BLaER1 treated with 17β-estradiol and CSF1 and Interleukin-3, amounts not matched to agents 10 nM and 100 nM (cell line): ENCODE measurements around the gene ALDH1A1.

Experiments used
- H3K27ac ChIP-seq, 11 experiments: shearing (Covaris generic); formaldehyde crosslinking; 2 replicates each; pipeline ENCODE4 v1.8.1; 2022
- H3K27me3 ChIP-seq, 11 experiments: shearing (Covaris generic); formaldehyde crosslinking; 2 replicates each; pipeline ENCODE4 v1.8.1; 2022
- H3K36me3 ChIP-seq, 11 experiments: shearing (Covaris generic); formaldehyde crosslinking; 2 replicates each; pipeline ENCODE4 v1.8.1; 2022
- H3K4me1 ChIP-seq, 10 experiments: shearing (Covaris generic); formaldehyde crosslinking; 2 replicates each; pipeline ENCODE4 v1.8.1; 2022
- H3K4me2 ChIP-seq, 11 experiments: shearing (Covaris generic); formaldehyde crosslinking; 2 replicates each; pipeline ENCODE4 v1.8.1; 2022
- H3K4me3 ChIP-seq, 10 experiments: shearing (Covaris generic); formaldehyde crosslinking; 2 replicates each; pipeline ENCODE4 v1.8.1; 2022
- H3K9ac ChIP-seq, 11 experiments: shearing (Covaris generic); formaldehyde crosslinking; 2 replicates each; pipeline ENCODE4 v1.8.1; 2022
- H3K9me3 ChIP-seq, 11 experiments: shearing (Covaris generic); formaldehyde crosslinking; replicated peaks in 1 of 11; 2 replicates each; pipeline ENCODE4 v1.8.1; 2022
- H4K20me1 ChIP-seq, 11 experiments: shearing (Covaris generic); formaldehyde crosslinking; 2 replicates each; pipeline ENCODE4 v1.8.1; 2022
- Cebpa-rat ChIP-seq, 11 experiments: shearing (Covaris generic); IDR thresholded peaks; 2 replicates each; pipeline ENCODE4 v1.8.1; 2022

ALDH1A1 gene

DNA sequence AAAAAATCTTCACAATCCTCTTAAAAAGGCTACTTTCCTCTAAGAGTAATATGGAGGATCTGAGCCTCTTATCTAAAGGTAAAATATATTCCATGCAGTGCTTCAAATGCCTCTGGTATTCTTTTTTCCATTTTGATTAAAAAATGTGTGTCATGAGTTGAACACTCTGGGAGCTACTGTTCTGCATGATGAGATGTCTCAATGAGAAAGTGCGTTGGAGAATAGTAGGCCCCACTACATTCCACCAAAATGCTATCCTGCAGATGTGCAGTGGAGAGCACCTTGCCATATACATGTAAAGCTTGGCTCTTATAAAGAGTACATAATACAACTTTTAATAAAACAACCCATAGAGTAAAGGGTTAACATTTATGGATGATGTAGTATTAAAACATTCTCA is 26.3 kb downstream of the ALDH1A1 start:
- Histone ChIP-seq H3K9ac (no peak overlapping the region), H3K4me2 (no peak overlapping the region), H3K36me3 (no peaks in the 10 kb centered on the region), H3K27me3 (no peaks in the 10 kb centered on the region), H4K20me1 (no peaks in the 10 kb centered on the region), H3K4me1 (no peaks in the 10 kb centered on the region), H3K9me3 (no peaks in the 10 kb centered on the region), H3K27ac (no peak overlapping the region), H3K4me3 (no peak overlapping the region)
- TF ChIP-seq Cebpa-rat (IDR thresholded peaks at IDR 0.05): no peak

DNA sequence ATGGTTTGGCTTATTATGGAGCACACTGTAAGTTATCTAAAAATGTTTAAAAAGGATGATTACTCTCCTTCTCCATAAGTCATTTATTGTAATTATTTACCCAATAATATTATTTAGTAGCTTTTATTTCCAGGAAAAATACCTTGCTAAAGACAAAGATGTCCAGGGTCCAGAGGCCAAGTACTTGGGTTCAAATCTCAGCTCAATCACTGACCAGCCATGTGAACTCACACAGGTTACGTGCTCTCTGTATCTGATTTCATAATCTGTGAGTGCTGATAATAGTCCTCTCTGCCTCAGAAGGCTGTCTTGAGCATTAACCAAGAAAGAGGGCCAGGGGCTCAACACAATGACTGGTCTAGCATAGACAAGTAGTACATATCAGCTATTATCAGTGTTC is 27.0 kb downstream of the ALDH1A1 start:
- Histone ChIP-seq H3K36me3 (no peaks in the 10 kb centered on the region), H3K4me2 (no peak overlapping the region), H3K27me3 (no peaks in the 10 kb centered on the region), H3K9me3 (no peaks in the 10 kb centered on the region), H3K4me3 (no peak overlapping the region), H3K9ac (no peak overlapping the region), H3K4me1 (no peaks in the 10 kb centered on the region), H3K27ac (no peak overlapping the region), H4K20me1 (no peaks in the 10 kb centered on the region)
- TF ChIP-seq Cebpa-rat (IDR thresholded peaks at IDR 0.05): no peak

DNA sequence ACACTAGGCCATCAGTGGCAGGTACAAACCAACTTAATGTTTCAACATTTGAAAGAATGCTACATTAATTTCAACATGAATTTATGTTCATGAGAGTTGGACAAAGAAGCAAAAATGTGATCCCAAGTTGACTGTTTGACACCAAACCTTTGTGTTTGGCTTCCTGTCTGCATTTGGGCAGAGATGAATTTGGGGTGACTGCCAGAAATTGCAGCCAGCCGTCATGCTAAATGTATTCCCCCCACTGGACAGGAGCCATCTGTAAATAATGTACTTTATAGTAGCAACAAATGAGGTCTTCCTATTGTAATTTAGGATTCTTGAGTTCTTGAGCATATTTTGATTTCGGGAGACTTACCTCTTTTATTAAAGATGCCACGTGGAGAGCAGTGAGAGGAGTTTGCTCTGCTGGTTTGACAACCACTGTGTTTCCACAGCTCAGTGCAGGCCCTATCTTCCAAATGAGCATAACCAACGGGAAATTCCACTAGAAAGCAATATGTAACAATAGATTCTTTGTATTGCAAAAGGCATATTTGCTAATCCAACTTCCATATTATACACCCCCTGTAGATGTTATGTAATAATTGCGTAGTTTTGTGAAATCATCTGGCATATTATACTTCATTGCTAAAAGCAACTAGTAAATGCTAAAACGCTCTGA is 27.6 kb downstream of the ALDH1A1 start:
- H3K9me3 ChIP-seq: no peaks in the 10 kb centered on the region
- no peak overlapping the region for H3K4me2 ChIP-seq
- H3K4me1 ChIP-seq: no peaks in the 10 kb centered on the region
- no peak overlapping the region for H3K9ac ChIP-seq
- no peaks in the 10 kb centered on the region for H3K36me3 ChIP-seq
- H4K20me1 ChIP-seq: no peaks in the 10 kb centered on the region
- TF ChIP-seq Cebpa-rat (IDR thresholded peaks at IDR 0.05): no peak
- no peaks in the 10 kb centered on the region for H3K27me3 ChIP-seq
- no peak overlapping the region for H3K4me3 ChIP-seq
- H3K27ac ChIP-seq: no peak overlapping the region

DNA sequence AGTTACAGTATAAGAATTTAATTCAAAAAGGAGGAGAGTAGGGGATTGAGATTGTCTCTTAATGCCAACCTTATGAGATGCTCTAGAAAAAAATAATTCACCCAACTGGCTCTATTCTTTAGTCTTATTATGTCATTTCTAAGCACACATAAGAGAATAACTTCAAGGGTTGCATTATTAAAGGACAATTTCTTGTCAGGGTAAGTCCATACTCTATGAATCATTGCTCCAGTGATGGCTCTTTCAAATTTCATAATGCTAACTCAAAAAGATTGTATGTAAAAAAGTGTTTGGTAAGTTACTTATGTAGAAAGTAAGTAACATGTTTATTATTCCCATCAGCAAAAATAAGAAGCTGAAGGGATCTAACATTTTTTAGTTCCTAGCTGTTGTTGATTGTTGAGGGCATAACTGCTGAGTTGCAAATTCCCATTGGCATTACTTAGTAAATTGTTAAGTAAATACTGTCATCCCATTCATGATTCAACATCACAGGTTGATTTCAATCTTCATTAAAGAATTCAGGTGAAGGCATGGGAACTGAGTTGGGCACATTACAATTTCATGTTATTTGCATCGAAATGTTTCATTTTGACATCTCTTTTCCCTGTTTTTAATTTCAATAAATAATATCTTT is 28.6 kb downstream of the ALDH1A1 start:
- Histone ChIP-seq H3K27me3 (no peaks in the 10 kb centered on the region), H3K4me1 (no peaks in the 10 kb centered on the region), H3K4me2 (no peak overlapping the region), H3K27ac (no peak overlapping the region), H3K9ac (no peak overlapping the region), H3K4me3 (no peak overlapping the region), H3K36me3 (no peaks in the 10 kb centered on the region), H3K9me3 (no peaks in the 10 kb centered on the region), H4K20me1 (no peaks in the 10 kb centered on the region)
- no peak for TF ChIP-seq Cebpa-rat (IDR thresholded peaks at IDR 0.05)

DNA sequence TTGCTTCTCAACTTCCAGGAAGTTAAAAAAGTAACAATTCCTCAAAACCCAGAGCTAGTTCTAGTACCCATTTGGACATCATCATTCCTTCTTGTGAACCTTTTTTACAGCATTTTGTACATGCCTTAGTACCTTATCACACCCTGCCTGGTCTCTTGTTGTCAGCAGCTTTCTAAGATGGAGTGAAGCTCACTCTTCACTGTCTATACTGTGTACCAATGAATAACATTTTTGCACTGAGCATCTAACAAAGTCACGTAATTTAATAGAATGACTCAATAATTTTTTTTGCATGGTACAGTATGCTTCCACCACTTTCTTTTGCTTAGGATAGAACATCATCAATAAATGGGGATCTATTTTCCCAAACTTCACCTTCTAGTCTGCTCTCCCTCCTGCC is 29.8 kb downstream of the ALDH1A1 start:
- no peak for TF ChIP-seq Cebpa-rat (IDR thresholded peaks at IDR 0.05)
- H3K4me2 ChIP-seq: no peak overlapping the region

DNA sequence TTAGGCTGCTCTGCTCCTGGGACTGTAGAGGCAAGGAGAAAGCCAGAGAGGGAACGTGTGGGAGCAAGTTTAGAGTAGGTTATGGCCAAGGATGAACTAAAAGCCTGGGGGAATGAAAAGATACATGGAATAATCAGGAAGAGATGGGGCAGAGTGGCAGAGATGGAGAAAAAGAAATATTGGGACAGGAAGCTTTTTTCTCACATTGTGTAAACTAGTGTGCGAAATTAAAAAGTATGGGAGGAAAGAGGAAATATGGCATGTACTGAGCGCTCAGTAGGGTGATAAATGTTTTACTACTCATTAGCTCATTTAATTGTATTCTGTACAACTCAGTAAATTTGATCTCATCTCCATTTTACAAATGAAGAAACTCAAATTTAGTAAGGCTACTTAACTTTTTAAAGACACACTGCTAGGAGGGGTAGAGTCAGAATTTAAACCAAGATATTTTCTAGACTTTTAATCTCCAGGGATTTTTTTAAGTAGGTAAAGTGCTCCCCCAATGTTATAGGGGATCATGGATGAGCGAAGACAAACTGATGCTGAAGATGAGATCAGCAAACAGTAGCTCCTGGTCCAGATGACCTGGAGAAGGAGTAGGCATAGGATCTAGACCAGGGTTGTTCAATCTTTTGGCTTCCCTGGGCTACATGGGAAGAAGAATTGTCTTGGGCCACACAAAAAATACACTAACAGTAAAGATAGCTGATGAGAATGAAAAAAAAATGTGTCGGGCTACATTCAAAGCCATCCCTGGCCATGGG is 30.8 kb downstream of the ALDH1A1 start:
- Histone ChIP-seq H3K4me1 (no peaks in the 10 kb centered on the region), H3K9ac (no peak overlapping the region), H3K27me3 (no peaks in the 10 kb centered on the region), H4K20me1 (no peaks in the 10 kb centered on the region), H3K4me3 (no peak overlapping the region), H3K36me3 (no peaks in the 10 kb centered on the region), H3K9me3 (no peaks in the 10 kb centered on the region), H3K27ac (no peak overlapping the region), H3K4me2 (no peak overlapping the region)
- TF ChIP-seq Cebpa-rat (IDR thresholded peaks at IDR 0.05): no peak

More for the DNA sequence above, 29.8 kb downstream of the ALDH1A1 start:
- no peaks in the 10 kb centered on the region for H4K20me1 ChIP-seq
- H3K4me1 ChIP-seq: no peaks in the 10 kb centered on the region
- H3K9me3 ChIP-seq: no peaks in the 10 kb centered on the region
- H3K27me3 ChIP-seq: no peaks in the 10 kb centered on the region
- H3K27ac ChIP-seq: no peak overlapping the region
- H3K4me3 ChIP-seq: no peak overlapping the region
- H3K9ac ChIP-seq: no peak overlapping the region
- H3K36me3 ChIP-seq: no peaks in the 10 kb centered on the region

DNA sequence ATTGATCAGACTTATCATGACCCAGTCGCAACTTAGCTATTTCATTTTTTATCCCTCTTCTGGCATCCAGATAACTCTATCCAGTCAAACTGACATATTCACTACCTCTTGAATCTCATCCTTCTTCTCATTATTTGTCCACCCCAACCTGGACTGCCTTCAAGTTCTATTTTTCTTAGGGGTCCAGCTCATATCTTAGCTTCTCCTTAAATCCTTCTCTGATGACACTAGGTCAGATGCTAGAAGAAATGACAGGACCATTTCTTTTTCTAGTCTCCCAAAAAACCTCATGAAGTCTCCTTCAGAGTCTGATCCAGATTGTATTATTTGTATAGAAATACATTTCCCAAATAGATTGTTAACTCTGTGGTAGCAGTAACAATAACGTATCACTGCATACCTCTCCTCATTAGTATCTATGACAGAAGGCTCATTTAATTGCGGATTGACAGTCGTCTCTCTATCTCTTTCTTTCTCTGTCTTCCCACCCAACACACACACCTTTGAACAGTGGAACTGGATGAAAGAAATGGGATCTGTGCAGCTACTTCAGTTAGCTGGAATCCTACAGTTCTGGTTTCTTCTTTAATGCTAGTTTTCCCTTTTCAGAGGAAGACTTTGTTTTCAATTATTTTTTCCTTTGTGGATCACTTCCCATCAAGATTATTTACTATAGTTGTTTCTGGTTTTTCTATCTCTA is 33.5 kb downstream of the ALDH1A1 start:
- Histone ChIP-seq H3K27me3 (no peaks in the 10 kb centered on the region), H3K4me2 (no peak overlapping the region), H3K27ac (no peak overlapping the region), H3K4me1 (no peaks in the 10 kb centered on the region), H3K9me3 (no peaks in the 10 kb centered on the region), H3K4me3 (no peak overlapping the region), H3K36me3 (no peaks in the 10 kb centered on the region), H3K9ac (no peak overlapping the region), H4K20me1 (no peaks in the 10 kb centered on the region)
- TF ChIP-seq Cebpa-rat (IDR thresholded peaks at IDR 0.05): no peak

DNA sequence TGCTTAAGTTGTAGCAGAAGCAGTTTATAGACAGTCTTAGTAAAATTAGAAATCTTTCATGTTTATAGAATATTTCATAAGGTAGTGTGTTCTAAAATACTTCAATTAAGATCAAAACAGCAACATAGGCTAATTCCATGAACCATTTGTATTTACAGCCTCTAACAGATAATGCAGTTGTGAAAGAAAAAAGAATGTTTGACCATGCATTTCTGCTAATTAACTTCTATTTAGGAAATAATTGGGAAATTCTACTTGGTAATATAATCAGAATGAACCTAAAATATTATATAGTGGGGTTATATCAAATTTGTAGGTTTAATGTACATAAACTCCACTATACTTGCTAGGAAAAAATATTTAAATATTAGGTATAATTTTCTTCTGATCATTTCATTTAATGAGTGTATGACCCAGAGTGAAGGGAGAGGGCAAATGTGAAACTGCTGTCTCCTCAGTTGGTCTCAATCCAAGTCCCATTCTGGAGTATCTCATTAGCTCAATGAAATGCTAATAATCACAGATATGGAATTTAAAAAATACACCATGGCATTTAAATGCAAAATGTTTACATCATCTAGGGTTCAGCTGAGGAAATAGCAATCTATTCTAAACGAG is 34.9 kb downstream of the ALDH1A1 start:
- TF ChIP-seq Cebpa-rat (IDR thresholded peaks at IDR 0.05): no peak
- no peaks in the 10 kb centered on the region for H3K9me3 ChIP-seq
- H3K4me3 ChIP-seq: no peak overlapping the region
- no peak overlapping the region for H3K9ac ChIP-seq
- H3K27me3 ChIP-seq: no peaks in the 10 kb centered on the region
- no peaks in the 10 kb centered on the region for H4K20me1 ChIP-seq
- H3K4me2 ChIP-seq: no peak overlapping the region
- H3K27ac ChIP-seq: no peak overlapping the region
- H3K4me1 ChIP-seq: no peaks in the 10 kb centered on the region
- no peaks in the 10 kb centered on the region for H3K36me3 ChIP-seq

DNA sequence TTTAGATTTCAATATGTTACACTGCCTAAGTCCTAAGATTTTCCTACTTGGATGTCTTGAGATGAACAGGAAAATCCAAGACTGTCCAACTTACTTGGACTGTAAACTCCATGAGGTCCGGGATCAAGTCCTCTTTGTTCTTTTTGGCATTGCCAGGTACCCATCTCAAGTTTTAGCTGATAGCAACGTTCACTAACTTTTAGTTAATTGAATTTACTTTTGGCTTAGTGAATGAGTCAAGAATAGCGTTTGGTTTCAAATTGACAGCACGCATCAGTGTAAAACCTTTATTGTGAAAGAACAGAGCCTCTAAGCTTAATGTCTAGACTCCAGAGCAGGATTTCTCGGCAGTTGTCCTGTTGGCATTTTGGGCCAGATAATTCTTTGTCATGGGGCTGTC is 37.2 kb downstream of the ALDH1A1 start:
- Histone ChIP-seq H4K20me1 (no peaks in the 10 kb centered on the region), H3K27ac (no peak overlapping the region), H3K27me3 (no peaks in the 10 kb centered on the region), H3K9me3 (no peaks in the 10 kb centered on the region), H3K4me1 (no peaks in the 10 kb centered on the region), H3K4me3 (no peak overlapping the region), H3K36me3 (no peaks in the 10 kb centered on the region), H3K4me2 (no peak overlapping the region), H3K9ac (no peak overlapping the region)
- no peak for TF ChIP-seq Cebpa-rat (IDR thresholded peaks at IDR 0.05)
